DMS53 treated with DMSO at 0.1 percent for 48 hours (cell line): ENCODE measurements around the gene SLC30A7.

Experiments used
- DNase-seq: peaks from one replicate; lab custom pipeline; 2025; ENCODE audit not compliant: unreplicated experiment; lab: John Stamatoyannopoulos, UW

SLC30A7 gene

DNA sequence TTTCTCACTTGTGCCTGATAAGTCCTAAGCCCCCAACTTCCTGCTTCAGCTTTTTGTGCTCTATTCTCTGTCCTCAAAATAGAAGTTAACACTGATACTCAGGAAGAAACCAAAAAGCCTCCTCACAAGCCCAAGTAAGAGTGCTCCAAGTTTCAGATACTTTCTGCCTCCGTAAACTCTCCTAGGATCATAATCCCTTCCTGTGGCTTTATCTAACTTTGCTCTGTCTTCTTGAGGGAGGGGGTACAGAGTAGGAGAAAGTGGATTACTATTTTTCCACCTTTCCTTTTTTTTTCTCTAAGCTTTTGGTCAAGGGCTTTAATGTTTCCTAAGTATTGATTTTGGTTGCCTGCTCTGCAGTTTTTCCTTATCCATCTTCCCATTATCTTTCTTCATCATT lies 75.1 kb downstream of the SLC30A7 start:
- no peak for DNase-seq

DNA sequence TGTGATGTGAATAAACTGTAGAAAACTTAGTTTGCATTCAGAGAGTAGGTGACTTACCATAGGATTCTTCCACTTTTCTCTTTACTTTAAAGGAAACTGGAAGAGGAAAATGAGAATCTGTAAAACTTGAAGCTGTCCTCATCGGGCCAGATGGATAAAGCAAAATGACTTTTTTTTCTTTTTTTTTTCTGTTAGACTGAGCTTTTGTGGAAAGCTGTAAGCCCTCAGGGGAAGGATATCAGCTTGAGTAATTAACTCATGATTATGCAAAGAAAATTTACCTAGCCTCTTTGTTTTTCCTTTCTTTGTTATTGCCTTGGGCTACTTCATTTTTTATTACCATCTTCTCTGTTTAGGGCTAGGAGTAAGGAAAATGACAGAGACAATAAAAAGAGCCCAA lies 76.3 kb downstream of the SLC30A7 start:
- no peak for DNase-seq

DNA sequence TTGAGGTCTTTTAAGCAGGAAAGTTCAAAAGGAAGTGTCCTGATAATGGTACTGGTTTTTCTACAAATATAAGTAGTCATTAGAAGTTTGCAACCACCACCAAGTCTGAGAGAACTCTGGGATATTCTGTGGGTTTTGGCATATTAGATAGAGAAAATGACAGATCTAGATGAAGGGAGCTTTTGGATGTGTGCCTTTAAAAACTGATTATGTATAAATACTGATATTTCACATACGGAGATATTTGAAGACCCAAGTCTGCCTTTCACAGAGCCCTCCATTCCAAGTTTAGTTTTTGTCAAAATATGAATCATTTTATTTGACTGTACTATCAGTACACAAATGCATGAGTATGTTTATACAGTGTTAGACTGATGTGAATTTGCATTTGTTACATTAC lies 81.0 kb downstream of the SLC30A7 start:
- no peak for DNase-seq

DNA sequence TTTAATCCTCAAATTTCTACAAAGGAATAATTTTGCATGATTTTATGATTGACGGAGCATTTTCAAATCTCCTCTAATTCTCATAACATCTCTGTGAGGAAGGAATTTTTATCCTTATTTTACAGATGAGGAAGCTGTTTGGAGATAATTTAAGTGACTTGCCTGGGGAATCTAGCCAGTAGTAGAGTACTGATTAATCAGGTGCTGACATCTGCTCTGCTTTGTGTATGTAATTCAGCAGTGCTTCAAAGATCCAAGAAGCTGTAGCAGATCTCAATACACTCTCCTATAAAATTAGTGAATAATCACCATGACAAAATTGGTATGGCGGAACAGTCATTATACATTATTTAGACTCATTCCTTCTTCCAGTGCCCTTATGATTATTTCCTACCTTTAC lies 83.7 kb downstream of the SLC30A7 start:
- DNase-seq = no peak

DNA sequence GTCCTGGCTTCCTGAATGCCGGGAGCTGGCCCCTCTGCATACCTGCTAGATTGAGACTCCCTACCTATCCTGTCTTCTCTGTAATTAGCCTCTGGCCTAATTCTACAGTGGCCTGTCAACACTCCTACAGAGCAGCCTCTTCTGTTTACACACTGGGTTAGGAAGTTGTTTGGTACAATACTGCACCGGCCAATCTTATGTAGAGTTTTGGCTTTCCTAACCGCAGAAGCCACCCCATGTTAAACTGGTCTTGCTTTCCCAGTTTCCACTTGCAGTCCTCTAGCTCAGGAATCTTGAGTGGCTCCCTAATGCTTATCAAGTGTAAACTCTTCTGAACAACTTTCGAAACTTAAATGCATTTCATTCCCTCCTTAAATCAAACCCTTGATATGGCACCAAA lies 86.9 kb downstream of the SLC30A7 start:
- DNase-seq = no peak

DNA sequence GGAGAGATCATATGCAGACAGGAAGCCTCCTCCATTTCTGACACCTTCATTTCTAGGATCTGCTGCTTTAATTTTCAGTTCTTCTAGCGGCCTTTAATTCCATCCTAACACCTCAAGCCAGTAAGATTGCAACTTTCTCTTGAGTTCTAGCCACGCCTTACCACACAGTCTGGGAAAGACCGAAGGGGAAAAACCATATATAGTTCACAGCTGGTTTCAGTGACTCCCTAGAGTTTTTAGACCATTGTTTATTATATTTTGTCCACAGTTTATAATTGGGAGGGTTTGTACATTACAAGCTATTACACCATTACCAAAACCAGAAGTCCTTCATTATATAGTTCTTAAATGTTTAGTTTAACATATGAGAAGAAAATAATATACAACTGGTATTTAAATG lies 92.2 kb downstream of the SLC30A7 start:
- no peak for DNase-seq

DNA sequence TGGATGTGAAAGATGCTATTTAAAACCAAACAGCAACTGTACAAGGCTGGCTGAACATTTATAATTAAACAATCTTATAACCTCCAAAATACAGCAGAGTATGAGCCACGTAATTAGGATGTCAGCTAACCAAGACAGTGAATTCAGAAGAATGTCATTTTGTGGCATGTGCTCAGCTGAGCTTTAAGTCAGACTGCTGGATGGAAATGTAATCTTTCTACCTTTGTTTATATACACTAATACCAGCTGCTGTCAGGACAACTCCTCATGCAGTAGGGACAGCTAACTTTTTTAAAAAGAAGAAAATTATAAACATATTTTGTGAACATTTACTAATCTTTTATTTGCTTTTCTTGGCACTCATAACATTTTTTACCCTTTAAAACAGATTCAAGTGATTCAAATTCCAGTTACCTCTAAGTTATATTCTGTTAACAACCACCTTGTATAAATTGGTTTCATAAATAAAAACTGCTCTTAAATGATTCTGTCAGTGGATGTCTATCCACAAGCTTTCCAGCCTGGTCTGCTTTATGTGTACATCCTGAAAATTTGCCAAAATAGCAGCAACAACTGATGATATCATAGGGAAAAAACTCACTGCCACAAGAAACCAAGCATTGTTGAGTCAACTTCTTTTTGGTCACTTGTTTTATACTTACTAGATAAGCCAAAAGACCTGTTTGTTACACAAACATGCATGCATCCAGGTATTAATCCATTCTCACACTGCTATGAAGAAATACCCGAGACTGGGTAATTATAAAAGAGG lies 93.6 kb downstream of the SLC30A7 start:
- DNase-seq = no peak

DNA sequence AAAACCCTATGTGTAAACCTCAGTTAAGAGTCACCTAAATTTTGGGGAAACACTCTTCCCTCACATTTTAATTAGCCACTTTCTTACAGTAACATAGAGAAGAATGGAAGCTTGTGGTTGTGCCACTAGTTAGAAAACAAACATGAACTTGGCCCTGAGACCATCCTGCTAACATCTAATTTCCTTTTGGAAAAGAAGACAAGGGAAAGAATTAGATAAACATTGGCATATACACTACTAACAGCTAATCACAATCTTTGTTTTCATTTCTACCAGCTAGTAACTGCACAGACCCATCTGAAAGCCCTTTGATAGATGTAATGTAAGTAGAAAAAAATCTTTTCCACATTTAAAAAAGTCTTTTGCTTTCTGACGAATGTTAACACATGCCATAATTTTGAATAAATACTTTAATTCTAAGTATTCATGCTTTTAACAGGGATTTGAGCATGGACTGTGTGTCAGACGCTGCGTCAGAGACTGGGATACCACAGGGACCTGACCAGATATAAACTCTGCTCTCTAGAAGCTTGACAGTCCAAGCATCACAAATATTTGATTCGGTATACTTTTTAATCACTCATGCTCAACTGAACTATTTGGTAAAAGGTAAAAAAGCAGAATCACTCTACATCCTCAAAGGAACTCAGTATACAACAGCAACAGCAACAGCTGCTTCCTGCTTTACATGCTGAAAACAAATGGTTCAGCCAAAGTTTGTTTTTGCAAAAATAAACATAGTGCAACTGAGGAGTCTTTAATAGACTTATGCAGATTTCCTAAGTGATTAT lies 99.5 kb downstream of the SLC30A7 start:
- DNase-seq = no peak

DNA sequence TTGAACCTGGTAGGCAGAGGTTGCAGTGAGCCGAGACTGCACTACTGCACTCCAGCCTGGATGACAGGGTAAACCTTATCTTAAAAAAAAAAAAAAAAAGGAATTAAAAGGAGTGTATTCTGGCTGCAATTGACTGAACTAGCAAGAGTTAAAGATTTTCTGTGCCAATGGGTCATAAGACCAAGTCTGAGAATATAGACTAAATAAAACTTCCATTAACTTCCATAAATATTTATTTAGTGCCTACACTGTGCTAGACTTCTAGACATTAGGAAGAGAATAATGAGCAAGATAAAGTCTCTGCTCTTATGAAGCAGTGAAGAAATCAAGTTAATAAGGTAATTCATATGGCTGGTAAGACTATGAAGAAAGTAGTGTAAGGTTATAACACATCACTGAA lies 102.5 kb downstream of the SLC30A7 start:
- DNase-seq = no peak

DNA sequence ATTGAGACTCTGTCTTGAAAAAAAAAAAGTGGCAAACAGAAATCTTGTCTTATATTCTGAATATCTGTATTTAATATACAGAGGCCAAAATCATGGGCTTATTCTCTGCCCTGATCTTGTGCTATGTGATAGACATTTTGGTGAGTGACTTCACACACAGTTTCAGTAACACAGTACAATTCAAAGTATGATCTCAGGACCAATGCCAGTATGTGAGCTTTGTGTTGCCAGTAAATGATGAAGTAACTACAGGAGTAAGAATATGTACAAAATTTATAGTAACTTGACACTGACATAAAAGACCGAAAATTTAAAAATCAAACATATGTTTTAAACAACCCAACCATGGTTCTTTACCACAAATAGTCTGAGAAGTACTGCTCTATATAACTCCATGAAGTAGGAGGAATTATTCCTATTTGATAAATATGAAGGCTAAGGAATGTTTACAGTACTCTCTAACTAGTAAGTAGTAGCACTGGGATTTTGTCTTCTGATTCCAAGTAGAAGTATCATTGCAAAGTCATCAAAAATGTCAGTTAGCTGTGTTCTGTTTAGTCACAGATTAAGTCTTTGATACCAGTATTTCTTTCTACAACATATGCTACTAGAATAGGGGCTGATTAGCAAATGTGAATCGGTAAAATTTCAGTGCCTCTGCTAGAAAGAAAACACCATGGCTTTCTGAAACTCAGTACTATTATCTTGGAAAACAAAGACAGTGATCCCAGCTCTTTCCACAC lies 104.4 kb downstream of the SLC30A7 start:
- DNase-seq = no peak

DNA sequence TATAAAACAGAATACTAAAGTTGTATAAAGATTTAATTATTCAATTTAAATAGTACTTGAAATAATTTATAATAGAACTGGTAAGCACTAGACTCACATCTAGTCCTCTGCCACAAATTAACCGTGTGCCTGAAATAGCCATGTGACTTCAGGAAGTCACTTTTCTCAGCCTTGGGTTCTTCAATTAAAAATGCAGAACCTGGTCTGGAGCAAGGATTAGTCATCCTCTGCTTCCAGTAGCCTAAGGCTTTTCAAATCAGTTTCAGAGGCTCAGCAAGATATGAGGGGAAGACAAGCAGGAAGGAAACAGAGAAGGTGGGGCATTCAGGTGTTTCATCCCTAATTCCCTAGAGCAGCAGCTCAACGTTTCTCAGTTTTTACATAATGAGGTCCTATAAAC lies 106.7 kb downstream of the SLC30A7 start:
- no peak for DNase-seq

DNA sequence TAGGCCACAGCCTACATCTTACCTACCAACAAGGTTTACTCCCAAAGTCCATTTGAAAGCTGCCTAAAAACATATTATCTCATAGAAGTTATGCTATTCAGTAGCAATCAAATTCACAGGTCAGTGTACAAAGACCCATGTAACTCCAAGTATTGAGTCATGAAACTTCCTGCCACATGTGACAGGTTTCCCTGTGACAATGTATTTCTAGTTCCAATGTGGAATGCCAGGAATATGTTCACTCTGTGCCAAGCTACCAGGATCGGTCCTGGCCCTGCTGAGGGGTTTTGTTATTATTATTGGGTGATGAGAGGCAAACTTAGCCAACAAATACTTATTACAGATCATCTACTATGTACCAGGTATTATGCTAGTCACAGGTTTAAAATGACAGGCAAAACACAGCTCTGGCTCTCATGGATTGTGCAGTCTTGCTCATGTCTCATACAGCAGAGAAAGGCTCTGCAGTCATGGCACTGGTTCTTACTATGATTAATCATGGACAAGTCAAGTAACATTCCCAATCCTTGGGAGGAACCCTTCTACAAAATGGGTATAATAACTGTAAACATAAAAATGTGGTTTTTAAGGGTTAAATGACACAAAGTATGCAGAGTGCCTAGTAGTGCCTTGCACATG lies 107.2 kb downstream of the SLC30A7 start:
- DNase-seq = no peak

DNA sequence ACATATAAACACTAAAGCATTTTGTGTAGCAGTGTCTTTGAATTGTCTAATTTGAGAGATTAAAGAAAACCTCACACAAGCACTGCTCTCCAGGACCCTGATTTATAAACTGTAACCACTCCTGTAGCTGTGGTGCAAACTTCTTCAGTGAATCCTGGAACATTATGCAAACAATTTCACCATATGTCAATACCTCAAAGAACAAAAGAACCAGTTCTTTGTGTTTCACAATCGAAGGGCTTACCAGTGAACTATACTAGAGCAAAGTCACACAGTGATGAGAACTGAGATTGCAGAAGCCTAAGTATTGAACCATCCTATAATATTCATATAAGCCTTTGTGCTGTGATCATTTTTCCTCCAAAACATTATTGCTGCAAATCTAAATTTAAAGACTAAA lies 108.2 kb downstream of the SLC30A7 start:
- peak; percentile 88 for DNase-seq

DNA sequence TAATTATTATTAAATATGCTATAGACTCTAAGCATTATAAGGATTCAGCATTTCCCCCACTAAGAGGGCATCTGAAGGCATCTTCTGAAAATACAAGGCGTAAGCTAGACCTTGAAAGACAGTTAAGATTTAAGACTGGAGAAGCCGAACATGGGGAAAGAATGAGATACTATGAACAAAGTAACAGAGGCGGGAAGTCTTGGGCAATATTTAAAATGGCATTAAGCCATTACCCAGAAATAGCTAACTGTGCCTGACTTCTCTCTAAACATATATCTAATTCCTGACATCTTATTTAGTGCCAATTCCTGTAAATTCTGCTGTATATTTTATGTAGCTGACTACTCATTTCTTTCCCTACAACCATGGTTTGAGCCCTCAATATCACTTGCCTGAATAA lies 108.8 kb downstream of the SLC30A7 start:
- no peak for DNase-seq

DNA sequence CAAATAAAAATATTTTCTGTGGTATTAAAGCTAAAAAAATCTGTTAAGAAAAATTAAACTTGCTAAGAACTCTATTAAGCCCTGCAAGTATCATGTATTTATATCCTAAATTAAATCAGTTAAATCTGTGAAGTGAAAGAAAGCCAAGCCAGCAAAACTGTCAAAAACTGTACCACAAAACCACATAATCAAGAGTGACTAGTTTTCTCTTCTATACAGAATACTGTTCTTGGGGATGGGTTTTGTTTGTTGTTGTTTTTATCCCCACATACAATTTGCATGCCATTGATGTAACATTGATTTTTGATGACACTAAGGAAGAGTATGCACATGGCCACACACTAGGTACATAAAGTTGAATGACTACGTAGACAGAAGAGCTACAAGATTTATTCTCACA lies 109.3 kb downstream of the SLC30A7 start:
- DNase-seq = no peak

DNA sequence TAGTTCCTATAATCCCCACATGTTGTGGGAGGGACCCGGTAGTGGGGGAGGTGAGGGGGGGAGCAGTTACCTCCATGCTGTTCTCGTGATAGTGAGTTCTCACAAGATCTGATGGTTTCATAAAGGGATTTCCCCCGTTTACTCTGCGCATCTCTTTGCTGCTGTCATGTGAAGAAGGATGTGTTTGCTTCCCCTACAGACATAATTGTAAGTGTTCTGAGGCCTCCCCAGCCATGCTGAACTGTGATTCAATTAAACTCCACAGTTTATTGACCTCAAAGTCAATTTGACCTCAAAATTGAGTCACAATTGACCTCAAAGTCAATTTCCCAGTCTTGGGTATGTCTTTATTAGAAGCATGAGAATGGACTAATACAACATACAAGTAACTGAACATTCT lies 110.0 kb downstream of the SLC30A7 start:
- DNase-seq = no peak

DNA sequence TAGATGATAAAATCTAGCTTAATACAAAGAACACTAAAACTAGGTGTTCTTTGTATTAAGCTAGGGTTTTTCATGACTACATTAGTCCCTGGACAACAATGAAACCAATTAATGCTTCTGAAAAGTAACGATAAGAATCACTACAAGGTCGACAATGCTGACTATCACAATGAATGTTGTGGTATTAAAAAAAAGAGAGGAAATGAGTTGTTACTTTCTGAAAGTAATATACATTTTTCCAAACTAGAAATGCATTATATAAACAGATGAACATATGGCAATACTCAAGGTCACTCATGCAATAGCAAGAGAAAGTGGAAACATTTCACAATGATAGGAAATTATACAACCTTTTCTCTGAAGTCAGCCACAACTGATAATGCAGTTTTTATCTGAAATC lies 110.7 kb downstream of the SLC30A7 start:
- DNase-seq = no peak

DNA sequence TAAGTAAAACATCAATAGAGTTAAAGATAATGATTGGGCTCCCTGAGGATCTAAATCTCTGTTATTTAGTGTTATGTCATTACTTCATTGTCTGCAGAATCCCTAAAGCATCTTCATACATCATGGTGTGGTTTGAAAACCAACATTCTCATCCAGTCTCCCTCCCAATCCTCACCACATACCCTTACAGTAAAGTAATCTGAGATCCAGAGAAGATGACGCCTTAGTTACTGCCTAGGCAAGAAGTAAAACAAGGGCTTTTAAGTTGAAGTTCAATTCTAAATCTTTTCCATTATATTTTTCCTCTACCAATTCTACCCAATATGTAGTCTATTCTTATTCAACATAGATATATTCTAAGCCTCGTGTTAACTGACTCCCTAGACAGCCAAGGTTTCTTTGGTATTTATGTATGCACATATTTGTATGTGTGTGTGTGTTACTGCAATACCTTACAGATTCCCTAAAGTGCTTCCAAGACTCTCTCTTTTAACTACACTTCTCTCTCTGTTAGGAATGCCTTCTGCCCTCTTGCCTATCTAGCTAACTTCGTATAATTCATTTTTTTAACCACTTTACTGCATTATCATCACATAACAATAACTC lies 112.4 kb downstream of the SLC30A7 start:
- no peak for DNase-seq

DNA sequence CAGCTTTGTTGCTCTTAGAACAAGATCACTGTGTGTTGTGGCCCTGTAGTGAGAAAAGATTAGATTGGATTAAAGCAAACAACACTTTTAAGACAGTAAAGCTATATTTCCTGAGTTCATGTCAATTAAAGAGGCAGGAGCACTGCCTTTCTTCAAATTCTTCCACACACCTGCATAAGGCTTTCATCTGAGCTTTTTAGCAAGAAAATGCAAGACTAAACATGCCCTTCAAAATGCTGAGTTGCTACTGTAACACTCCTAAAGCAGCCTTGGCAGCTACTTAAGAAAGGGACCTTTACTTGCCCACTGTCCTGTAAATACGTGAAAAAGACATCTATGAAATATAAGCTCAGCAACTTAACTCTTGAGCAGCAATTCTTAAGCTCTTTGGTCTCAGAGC lies 117.9 kb downstream of the SLC30A7 start:
- no peak for DNase-seq

DNA sequence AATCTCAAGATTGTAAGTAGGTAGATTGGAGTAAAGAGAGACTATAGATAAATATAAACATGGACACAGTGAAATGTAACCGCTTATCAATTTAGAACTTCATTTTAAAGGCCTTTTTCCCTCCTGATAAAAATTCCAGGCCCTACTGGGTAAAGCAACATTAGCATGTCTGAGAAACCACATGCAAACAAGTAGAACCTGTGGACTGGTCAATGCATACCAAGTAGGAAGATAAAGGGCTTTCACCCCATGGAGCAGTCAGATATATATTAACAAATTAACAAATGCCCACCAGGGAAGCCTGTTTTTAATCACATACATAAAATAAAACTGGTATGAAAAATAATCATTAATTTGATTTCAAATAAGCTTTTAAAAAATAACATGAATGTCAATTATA lies 121.6 kb downstream of the SLC30A7 start:
- no peak for DNase-seq

DNA sequence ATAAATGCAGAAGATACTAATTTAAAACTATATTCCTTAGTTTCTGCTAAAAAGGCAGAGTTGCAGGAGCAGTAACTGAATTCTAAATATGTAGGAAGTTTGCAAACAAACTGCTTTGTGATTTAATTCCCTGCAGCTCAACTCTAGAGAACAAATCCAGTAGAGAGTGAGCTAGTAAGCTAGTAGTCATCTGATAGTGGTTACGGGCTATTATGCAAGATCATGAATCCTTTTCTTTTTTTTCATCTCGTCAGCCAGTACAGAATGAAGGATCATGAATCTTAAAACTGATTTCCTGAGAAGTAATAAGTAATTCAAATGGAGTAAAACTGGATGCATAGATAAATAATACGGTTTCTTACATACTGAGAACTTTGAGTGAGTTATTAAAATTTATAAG lies 126.4 kb downstream of the SLC30A7 start:
- peak; percentile 66 for DNase-seq
